ENCODE results near the gene NAPG.
"Not testable (repeated sequence)": the region's sequence is repeated elsewhere in the genome, so short reads cannot be mapped to it uniquely, and the experiment has no call there.

DNA sequence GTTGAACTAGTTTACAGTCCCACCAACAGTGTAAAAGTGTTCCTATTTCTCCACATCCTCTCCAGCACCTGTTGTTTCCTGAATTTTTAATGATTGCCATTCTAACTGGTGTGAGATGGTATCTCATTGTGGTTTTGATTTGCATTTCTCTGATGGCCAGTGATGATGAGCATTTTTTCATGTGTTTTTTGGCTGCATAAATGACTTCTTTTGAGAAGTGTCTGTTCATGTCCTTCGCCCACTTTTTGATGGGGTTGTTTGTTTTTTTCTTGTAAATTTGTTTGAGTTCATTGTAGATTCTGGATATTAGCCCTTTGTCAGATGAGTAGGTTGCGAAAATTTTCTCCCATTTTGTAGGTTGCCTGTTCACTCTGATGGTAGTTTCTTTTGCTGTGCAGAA lies 47.4 kb downstream of the NAPG start:
- TF ChIP-seq, protein P1, sequence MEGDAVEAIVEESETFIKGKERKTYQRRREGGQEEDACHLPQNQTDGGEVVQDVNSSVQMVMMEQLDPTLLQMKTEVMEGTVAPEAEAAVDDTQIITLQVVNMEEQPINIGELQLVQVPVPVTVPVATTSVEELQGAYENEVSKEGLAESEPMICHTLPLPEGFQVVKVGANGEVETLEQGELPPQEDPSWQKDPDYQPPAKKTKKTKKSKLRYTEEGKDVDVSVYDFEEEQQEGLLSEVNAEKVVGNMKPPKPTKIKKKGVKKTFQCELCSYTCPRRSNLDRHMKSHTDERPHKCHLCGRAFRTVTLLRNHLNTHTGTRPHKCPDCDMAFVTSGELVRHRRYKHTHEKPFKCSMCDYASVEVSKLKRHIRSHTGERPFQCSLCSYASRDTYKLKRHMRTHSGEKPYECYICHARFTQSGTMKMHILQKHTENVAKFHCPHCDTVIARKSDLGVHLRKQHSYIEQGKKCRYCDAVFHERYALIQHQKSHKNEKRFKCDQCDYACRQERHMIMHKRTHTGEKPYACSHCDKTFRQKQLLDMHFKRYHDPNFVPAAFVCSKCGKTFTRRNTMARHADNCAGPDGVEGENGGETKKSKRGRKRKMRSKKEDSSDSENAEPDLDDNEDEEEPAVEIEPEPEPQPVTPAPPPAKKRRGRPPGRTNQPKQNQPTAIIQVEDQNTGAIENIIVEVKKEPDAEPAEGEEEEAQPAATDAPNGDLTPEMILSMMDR (IDR thresholded peaks at IDR 0.05; ENCODE audit: poor library complexity), result not testable (repeated sequence)
- TF ChIP-seq EZH2phosphoT487 (IDR thresholded peaks at IDR 0.05; ENCODE audit: low read depth, severe bottlenecking, unreplicated experiment); EZH2 (IDR thresholded peaks at IDR 0.05; ENCODE audit: borderline replicate concordance): not testable (repeated sequence)
